Adipocyte (in vitro differentiated cells): ENCODE measurements around the gene PSMD1.

Source experiments
- DNase-seq: peaks from one replicate; pipeline ENCODE4 v3.0.0-alpha.2; 2015; ENCODE audit warnings: low read depth
- H3K27me3 ChIP-seq: replicated peaks from 2 replicates; pipeline ENCODE4 v1.7.0; 2013; ENCODE audit warnings: mild to moderate bottlenecking, low read length, moderate library complexity; ENCODE audit not compliant: control insufficient read depth, insufficient read depth
- H3K36me3 ChIP-seq: 2 replicates; pipeline ENCODE4 v1.7.0; 2013; ENCODE audit warnings: low read length, mild to moderate bottlenecking, moderate library complexity; ENCODE audit not compliant: control insufficient read depth, insufficient read depth, severe bottlenecking
- H3K4me1 ChIP-seq: 2 replicates; pipeline ENCODE4 v1.7.0; 2013; ENCODE audit warnings: mild to moderate bottlenecking, low read length, moderate library complexity; ENCODE audit not compliant: control insufficient read depth, insufficient read depth
- H3K4me3 ChIP-seq: 2 replicates; pipeline ENCODE4 v1.7.0; 2013; ENCODE audit warnings: mild to moderate bottlenecking, low read length, moderate library complexity
- H3K9ac ChIP-seq: 2 replicates; pipeline ENCODE4 v1.7.0; 2013; ENCODE audit warnings: mild to moderate bottlenecking, low read length, moderate library complexity
- H3K9me3 ChIP-seq: 2 replicates; pipeline ENCODE4 v1.7.0; 2013; ENCODE audit warnings: mild to moderate bottlenecking, low read length, moderate library complexity; ENCODE audit not compliant: control insufficient read depth

Gene PSMD1

DNA sequence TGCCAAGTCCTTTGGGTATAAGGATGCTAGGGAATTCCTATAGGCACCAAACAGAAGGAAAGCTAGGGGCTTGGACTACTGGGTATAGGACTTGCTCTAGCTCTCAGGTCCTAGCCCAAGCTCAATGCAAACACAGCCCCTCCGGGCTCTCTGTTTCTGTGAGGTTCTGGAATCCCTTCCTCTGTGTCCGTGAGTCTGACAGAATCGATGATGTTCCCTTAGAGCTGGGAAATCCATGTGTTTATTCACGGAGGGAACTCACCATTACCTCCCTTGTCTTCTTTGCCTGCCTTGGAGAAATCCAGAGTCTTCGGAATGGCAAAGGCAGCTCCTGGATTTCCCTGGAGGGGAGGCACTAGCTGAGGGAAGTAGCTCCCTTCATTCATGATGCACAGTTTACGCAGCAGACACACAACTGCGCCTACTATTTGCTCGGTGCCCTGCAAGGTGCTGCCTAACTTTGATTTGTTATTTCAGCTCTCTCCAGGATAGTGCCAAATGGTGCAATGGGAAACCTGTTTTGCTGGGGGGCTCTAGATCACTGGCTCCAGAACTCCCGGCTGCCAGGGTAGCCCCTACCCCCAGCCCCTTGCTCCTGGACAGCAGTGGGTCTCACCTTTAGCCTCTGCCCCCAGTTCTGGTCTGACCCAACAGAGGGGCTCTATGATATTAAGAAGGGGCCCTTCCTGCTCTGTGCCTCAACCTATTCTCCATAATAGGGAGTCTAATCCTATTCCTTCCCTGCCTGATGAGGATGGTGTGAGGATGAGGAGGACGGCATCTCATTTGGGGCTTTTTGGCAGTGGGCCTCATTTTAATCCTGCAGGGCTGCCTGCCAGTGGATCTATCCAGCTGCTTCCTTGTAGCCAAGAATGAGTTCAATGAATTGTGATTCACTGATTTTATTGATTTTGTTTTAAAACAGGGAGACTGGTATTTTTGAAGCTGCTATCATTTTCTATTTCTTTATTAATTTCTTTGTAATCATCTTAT is 8.4 kb upstream of the PSMD1 start:
- H3K27me3 ChIP-seq = peaks cover 22% of the 10 kb centered on the region
- no peaks in the 10 kb centered on the region for H3K9me3 ChIP-seq
- peaks cover 25% of the 10 kb centered on the region for H3K4me1 ChIP-seq
- DNase-seq = no peak
- H3K36me3 ChIP-seq = no peaks in the 10 kb centered on the region
- H3K4me3 ChIP-seq = no peak overlapping the region
- H3K9ac ChIP-seq = no peak overlapping the region

DNA sequence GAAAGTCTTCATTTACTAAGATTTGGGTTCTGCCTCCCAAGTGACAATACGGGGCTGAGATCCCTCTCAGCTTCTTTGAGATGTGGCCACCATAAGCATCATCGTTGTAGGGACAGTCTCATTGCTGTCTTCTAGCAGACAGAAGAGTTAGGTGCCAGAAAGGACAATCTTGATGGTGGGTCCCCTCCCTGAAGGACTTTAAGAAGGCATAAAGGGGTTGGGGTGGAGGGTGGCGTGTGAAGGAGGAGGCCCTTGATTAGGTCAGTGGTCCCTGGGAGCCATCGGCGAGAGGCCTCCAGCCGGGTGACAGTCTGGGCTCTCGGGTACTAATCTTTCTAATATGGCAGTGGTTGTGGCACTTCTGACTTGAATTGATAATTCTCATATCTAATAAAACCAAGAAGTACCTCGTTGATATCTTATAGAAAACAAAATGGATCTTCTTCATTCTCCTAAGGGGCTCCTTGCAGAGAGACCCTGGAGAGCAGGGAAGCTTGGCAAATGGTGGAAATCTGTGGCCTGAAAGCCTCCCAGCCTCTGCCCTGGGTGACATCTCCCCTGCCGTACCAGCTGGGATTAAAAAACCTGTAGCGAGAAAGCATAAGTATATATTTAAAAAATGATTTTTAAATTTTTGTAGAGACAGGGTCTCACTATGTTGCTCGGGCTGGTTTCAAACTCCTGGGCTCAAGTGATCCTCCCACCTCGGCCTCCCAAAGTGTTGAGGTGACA is 7.2 kb upstream of the PSMD1 start:
- no peaks in the 10 kb centered on the region for H3K9me3 ChIP-seq
- H3K27me3 ChIP-seq = peaks cover 22% of the 10 kb centered on the region
- peaks cover 25% of the 10 kb centered on the region for H3K4me1 ChIP-seq
- no peak for DNase-seq
- H3K36me3 ChIP-seq = no peaks in the 10 kb centered on the region
- H3K9ac ChIP-seq = no peak overlapping the region
- H3K4me3 ChIP-seq = no peak overlapping the region

DNA sequence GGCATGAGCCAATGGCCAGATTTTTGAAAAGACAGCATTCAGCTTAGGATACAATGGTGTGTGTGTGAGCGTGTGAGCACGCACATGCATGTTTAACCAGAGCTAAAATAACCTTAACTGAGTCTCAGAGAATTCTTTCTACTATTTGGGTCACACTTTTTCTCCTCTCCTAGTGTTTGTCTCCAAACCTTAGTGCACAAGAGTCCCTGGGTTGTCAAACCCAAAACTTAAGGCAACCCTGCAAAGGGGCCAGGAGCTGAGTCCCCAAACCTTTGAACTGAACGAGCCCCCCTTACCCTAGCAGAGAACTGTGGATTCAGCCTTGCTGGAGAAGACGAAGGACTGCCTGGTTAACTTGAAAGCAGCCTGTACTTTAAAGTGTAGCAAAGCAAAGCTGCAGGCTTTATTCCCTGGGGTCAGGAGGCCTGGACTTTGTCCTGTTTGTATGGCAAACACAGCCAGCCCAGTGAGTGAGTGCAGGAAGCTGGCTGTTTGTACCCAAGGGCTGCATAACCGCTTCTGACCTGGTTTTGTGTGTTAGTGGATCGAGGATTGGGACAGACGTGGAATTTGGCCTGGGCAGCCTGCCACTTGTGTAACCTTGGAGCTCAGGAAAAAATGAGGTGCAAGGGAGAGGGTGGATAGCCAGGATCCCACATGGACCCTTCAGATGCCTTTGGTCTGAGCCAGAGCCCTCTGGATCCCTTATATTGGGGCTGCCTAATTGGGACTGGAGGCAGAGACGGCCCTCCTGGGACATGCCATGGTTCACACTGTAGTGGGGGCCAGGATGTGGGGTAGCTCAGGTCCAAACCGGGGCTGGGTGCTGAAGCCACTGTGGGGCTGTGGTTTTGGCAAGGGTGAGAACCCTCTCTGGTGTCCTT is 6.4 kb upstream of the PSMD1 start:
- Histone ChIP-seq H3K4me3 (no peak overlapping the region), H3K4me1 (peaks cover 25% of the 10 kb centered on the region), H3K36me3 (no peaks in the 10 kb centered on the region), H3K27me3 (peaks cover 22% of the 10 kb centered on the region), H3K9ac (peak overlapping the region; percentile 10), H3K9me3 (no peaks in the 10 kb centered on the region)
- DNase-seq = no peak

DNA sequence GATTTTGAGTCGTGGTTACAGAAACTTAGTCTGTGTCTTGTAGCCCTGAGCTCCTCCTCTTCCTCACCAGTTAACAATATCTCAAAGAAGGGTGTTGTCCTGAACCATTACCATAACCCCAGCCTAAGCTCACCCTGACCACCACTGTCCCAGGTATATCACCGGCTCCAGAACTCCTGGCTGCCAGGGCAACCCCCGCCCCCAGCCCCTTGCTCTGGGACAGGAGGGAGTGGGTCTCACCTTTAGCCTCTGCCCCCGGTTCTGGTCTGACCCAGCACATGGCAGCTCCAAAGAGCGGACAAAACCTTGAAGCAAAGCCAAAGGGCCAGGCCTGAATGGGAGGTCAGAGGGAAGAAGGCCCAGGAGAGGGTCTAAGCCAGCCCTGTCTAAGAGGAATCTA is 5.6 kb upstream of the PSMD1 start:
- DNase-seq = no peak
- Histone ChIP-seq H3K4me3 (no peak overlapping the region), H3K27me3 (peaks cover 22% of the 10 kb centered on the region), H3K4me1 (peaks cover 25% of the 10 kb centered on the region), H3K36me3 (no peaks in the 10 kb centered on the region), H3K9me3 (no peaks in the 10 kb centered on the region), H3K9ac (no peak overlapping the region)

DNA sequence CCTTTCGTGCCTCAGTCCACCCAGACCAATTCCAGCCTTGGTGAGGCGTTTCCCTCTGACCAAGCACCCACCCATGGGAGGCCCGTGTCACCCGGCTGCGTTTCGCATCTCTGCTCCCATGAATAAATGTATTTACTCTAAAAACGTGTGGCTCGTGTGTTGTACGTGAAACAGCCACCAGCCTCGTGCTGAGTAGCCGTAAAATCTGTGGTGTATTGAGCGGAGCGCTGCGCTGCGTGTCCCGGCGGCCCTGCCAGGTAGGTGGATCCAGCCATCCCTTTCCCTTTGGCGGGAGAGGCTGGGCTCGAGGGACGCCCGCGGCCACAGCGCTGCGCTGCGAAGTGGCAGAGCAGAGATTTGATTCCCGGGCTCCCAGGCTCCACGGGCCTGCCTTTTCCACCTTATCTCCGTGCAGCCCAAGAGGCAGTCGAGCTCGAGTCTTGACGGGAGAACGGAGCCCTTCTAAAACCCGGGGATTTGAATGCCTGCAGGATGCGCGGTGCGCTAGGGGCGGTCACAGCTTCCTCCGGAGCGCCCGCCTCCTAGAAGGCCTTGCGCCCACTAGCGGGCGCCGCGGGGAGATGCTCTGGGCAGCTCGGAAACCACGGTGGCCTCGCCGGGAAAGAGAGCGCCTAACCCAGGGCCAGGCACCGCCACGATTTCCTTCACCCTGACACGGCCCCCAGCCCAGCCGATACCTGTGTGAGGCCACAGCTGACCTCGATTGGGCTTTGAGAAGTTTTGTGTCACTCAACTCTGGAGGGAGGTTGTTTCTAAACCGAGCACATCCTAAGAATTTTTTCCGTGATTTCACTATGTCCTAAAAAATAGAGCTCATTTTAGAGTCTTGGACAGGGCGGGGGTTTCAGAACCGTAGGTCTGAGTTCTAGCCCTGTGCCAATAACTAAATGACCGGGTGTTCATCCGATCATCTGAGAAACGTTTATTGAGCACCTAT is 3.9 kb upstream of the PSMD1 start:
- H3K27me3 ChIP-seq = peaks cover 12% of the 10 kb centered on the region
- peak overlapping the region; percentile 54 for H3K9ac ChIP-seq
- H3K4me3 ChIP-seq = peak overlapping the region; percentile 81
- H3K4me1 ChIP-seq = peaks cover 28% of the 10 kb centered on the region
- H3K9me3 ChIP-seq = no peaks in the 10 kb centered on the region
- peak; percentile 96 for DNase-seq
- no peaks in the 10 kb centered on the region for H3K36me3 ChIP-seq

DNA sequence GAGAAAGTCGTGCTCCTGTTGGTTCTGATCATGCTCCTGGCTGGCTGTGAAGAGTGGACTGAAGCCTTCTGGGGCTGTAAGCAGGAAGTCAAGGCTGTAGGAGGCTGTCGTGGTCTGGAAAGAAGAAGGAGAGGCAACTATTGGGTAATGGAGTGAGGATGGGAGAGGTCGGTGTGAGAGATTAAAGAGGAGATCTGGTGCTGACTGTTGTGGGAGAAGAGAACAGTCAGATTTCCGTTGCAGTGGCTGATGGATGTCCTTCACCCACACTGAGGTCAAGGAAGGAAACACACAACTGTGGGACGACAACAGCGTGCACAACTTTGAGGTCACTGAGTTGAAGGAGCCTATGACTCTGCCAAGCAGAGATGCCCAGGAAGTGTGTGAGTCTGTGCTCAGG is 2.8 kb upstream of the PSMD1 start:
- no peak for DNase-seq
- H3K4me1 ChIP-seq = peaks cover 38% of the 10 kb centered on the region
- H3K36me3 ChIP-seq = no peaks in the 10 kb centered on the region
- no peak overlapping the region for H3K4me3 ChIP-seq
- peaks cover 4% of the 10 kb centered on the region for H3K27me3 ChIP-seq
- H3K9ac ChIP-seq = no peak overlapping the region
- H3K9me3 ChIP-seq = no peaks in the 10 kb centered on the region

DNA sequence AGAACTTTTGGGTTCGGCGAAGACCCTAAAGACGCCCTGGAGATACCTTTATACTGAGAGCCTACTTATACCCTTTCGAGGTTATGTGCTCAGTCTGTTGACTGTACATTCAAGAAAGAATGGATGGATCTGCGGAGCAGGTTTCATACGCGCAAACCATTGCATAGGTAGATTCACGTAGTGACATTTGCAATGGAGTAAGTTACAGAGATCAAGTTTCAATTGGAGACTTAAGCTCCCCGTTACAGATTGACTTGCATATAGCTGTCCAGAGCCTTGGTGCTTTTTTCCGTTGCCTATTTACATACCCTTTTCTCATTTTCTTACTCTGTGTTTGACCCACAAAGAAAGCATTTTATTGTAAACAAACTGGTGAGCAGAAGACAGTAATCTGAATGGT is 923 bp downstream of the PSMD1 start:
- H3K4me3 ChIP-seq = peak overlapping the region; percentile 93
- peak; percentile 60 for DNase-seq
- H3K27me3 ChIP-seq = no peaks in the 10 kb centered on the region
- H3K9ac ChIP-seq = peak overlapping the region; percentile 99
- peaks cover 35% of the 10 kb centered on the region for H3K4me1 ChIP-seq
- peaks cover 18% of the 10 kb centered on the region for H3K36me3 ChIP-seq
- no peaks in the 10 kb centered on the region for H3K9me3 ChIP-seq

DNA sequence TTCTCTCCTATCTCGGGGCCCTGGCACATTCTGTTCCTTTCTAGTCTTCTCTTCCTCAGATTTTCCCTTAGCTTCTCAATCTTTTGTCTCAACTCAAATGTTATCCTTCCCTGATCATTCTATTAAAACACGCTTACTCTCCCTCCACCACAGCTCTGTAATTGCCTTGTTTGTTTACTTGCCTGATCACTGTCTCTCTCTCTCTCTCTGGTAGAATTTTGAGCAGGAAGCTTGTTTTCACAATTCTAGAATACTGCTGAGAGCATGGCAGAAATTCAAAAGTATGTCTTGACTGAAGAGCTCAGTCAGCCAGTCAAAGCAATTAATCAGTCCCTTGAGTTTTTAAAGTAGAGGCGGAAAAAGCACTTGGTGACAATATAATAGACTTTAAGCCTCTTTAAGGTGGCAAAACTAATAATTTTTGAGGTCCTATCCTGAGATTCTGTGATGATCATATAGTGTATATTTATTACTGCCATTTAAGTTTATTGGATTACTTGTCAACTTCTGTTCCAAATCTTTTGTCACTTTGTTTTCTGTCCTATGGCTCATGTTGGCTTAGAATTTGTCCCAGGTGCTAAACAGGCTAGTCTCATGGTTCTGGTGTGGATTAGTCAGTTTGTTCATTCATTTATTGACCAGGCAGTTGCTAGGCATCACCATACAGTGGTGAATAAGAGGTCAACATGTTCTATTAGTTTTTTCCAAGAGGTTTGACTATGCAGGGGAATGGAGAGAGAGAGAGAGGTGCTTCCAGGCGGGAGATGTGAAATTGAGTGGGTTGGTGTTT is 2.3 kb downstream of the PSMD1 start:
- Histone ChIP-seq H3K9ac (no peak overlapping the region), H3K9me3 (no peaks in the 10 kb centered on the region), H3K36me3 (peaks cover 31% of the 10 kb centered on the region), H3K27me3 (no peaks in the 10 kb centered on the region), H3K4me1 (peaks cover 34% of the 10 kb centered on the region), H3K4me3 (peak overlapping the region; percentile 93)
- DNase-seq = no peak

DNA sequence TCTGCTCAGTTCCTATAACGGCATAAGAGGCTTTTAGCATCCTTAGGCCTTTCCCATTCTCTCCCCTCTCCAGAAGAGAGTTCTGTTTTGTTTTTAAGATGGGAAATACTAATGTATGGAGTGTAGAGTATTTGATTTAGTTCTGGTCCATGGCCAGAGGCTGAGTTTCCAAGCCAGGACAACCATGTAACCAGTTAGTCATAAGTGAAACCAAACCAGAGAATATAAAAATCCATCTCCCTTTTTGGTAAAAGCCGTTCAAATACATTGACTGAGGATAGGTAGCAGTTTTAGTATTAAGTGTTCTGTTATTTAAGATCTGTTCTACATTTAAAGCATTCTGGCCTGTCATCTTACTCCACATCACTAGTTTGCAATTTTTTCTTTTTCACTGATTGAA is 3.1 kb downstream of the PSMD1 start:
- Histone ChIP-seq H3K36me3 (peaks cover 39% of the 10 kb centered on the region), H3K4me1 (peaks cover 34% of the 10 kb centered on the region), H3K4me3 (peak overlapping the region; percentile 93), H3K9ac (no peak overlapping the region), H3K27me3 (no peaks in the 10 kb centered on the region), H3K9me3 (no peaks in the 10 kb centered on the region)
- DNase-seq = no peak
